GM12878 (cell line): Measurements from ENCODE around the gene EVA1A. TPM values are rescaled to one million over a fixed set of nuclear protein-coding genes. Genes with fewer than 3 reads are reported as not detected.

ENCODE experiments used
- ATAC-seq: fragments of 200-7000 bp; cut with Tn5 transposase; 3 replicates; pipeline ENCODE4 v1.9.1; 2020; ENCODE audit warnings: mild to moderate bottlenecking, moderate library complexity
- BruUV-seq: library from RNA; stranded (reverse); fragments of 400-500 nt; replicated peaks from 2 replicates; lab custom pipeline; 2021; lab: Mats Ljungman, UMichigan
- CTCF ChIA-PET: fragments of 300-600 bp; sonication (Branson Sonifier 250); formaldehyde crosslinking; extraction: SDS; loops from one replicate; lab custom pipeline; 2021; ENCODE audit warnings: inconsistent platforms; lab: Yijun Ruan, JAX
- POLR2A ChIA-PET: fragments of 350-600 bp; formaldehyde crosslinking; extraction: SDS; loops from one replicate; lab custom pipeline; 2021; ENCODE audit warnings: inconsistent platforms; lab: Charles Lee
- RAD21 ChIA-PET: fragments of 300-600 bp; sonication (Branson Sonifier 250); formaldehyde crosslinking; loops from one replicate; lab custom pipeline; 2023; ENCODE audit warnings: antibody characterized with exemption; ENCODE audit not compliant: unreplicated experiment; lab: Charles Lee
- SMC1A ChIA-PET: fragments of 300-600 bp; sonication (Branson Sonifier 250); formaldehyde crosslinking; loops from one replicate; lab custom pipeline; 2023; ENCODE audit not compliant: unreplicated experiment, uncharacterized antibody; lab: Charles Lee
- DNase-seq: peaks from one replicate; pipeline ENCODE4 v3.0.0-alpha.2; 2011; ENCODE audit warnings: low read depth, low spot score
- FAIRE-seq: peaks from 3 replicates; lab custom pipeline; 2011; peaks lifted over from hg19 to GRCh38; lab: Jason Lieb, UNC
- H2AFZ ChIP-seq: 2 replicates; pipeline ENCODE4 v1.6.0; 2011; ENCODE audit warnings: low read depth, low read length, control low read depth; ENCODE audit not compliant: control insufficient read depth
- H3K27ac ChIP-seq: 2 replicates; pipeline ENCODE4 v1.5.1; 2011; ENCODE audit warnings: control low read depth; ENCODE audit not compliant: control insufficient read depth, insufficient read depth
- H3K27me3 ChIP-seq, 2 experiments: replicated peaks in 1 of 2; 2 replicates each; pipeline versions ENCODE4 v1.6.0 to v1.6.1; 2011; ENCODE audit warnings: low read length in 1 of 2; ENCODE audit not compliant: control insufficient read depth in 2 of 2, insufficient read depth in 2 of 2
- H3K36me3 ChIP-seq, 2 experiments: 2 replicates each; pipeline ENCODE4 v1.5.1; 2011; ENCODE audit warnings: low read length in 1 of 2; ENCODE audit not compliant: control insufficient read depth in 2 of 2, insufficient read depth in 2 of 2
- H3K4me1 ChIP-seq: 2 replicates; pipeline ENCODE4 v1.6.1; 2011; ENCODE audit warnings: mild to moderate bottlenecking, low read length, moderate library complexity, mixed read lengths; ENCODE audit not compliant: control insufficient read depth, insufficient read depth
- H3K4me2 ChIP-seq: 2 replicates; pipeline ENCODE4 v1.6.0; 2011; ENCODE audit warnings: control low read depth; ENCODE audit not compliant: control insufficient read depth, insufficient read depth
- H3K4me3 ChIP-seq: fragments of 200-600 bp; sonication (generic); 2 replicates; pipeline ENCODE4 v1.5.1; 2016
- H3K79me2 ChIP-seq: 2 replicates; pipeline ENCODE4 v1.6.0; 2011; ENCODE audit warnings: low read length; ENCODE audit not compliant: control insufficient read depth, insufficient read depth
- H3K9ac ChIP-seq: 2 replicates; pipeline ENCODE4 v1.8.0; 2011; ENCODE audit warnings: low read length, control low read depth, mixed read lengths; ENCODE audit not compliant: control insufficient read depth, insufficient read depth
- H3K9me3 ChIP-seq: replicated peaks from 3 replicates; pipeline ENCODE4 v1.5.1; 2011; ENCODE audit warnings: mild to moderate bottlenecking, low read length; ENCODE audit not compliant: control insufficient read depth, insufficient read depth
- H4K20me1 ChIP-seq: 2 replicates; pipeline ENCODE4 v1.6.0; 2011; ENCODE audit not compliant: control insufficient read depth, insufficient read depth
- CREB1 ChIP-seq: IDR thresholded peaks from 2 replicates; pipeline ENCODE4 v1.6.1; 2012; ENCODE audit warnings: low read depth, mild to moderate bottlenecking, inconsistent platforms
- HDAC2 ChIP-seq: fragments of 200-600 bp; sonication (generic); IDR thresholded peaks from 2 replicates; pipeline ENCODE4 v1.6.1; 2017
- NFIC ChIP-seq: IDR thresholded peaks from 2 replicates; pipeline ENCODE4 v1.6.1; 2012; ENCODE audit warnings: low read depth, mild to moderate bottlenecking, inconsistent platforms, low read length, moderate library complexity
- PKNOX1 ChIP-seq: fragments of 450-650 bp; IDR thresholded peaks from 2 replicates; pipeline ENCODE4 v1.6.1; 2016; ENCODE audit warnings: mild to moderate bottlenecking
- SREBF2 ChIP-seq: IDR thresholded peaks from 2 replicates; pipeline ENCODE4 v1.6.1; 2012; ENCODE audit warnings: mild to moderate bottlenecking, low read length
- STAT3 ChIP-seq: IDR thresholded peaks from 2 replicates; pipeline ENCODE4 v1.6.1; 2011; ENCODE audit warnings: low read depth, low read length, improper control_type of control experiment
- TBL1XR1 ChIP-seq: IDR thresholded peaks from 2 replicates; pipeline ENCODE4 v1.6.1; 2012; ENCODE audit warnings: low read depth, low read length, improper control_type of control experiment
- TCF3 ChIP-seq: IDR thresholded peaks from 2 replicates; pipeline ENCODE4 v1.6.1; 2012; ENCODE audit warnings: low read depth, mild to moderate bottlenecking, low read length, borderline replicate concordance; ENCODE audit not compliant: insufficient read depth
- ZBTB11 ChIP-seq: fragments of 450-650 bp; formaldehyde crosslinking; IDR thresholded peaks from 2 replicates; pipeline ENCODE4 v1.5.0; 2022; ENCODE audit warnings: mild to moderate bottlenecking, missing genetic modification characterization
- ZNF622 ChIP-seq: fragments of 450-650 bp; IDR thresholded peaks from 2 replicates; pipeline ENCODE4 v1.6.1; 2017; ENCODE audit warnings: mild to moderate bottlenecking, inconsistent platforms
- WGBS: methylation state at CpG from one replicate; pipeline ENCODE4 v1.1.6; 2016; ENCODE audit warnings: low lambda C conversion rate; ENCODE audit not compliant: insufficient replicate concordance, insufficient coverage; ENCODE audit errors: missing lambda C conversion rate; 5-methylcytosine and 5-hydroxymethylcytosine counted together
- in situ Hi-C: fragments of 300-500 bp; cut with MboI; formaldehyde crosslinking; loops from 9 replicates; pipeline ENCODE4 v1.14.3; 2018; ENCODE audit warnings: mixed read lengths
- intact Hi-C: fragments of 100-400 bp; cut with micrococcal nuclease; formaldehyde crosslinking; loops from one replicate; pipeline ENCODE4 v1.14.2; 2022; ENCODE audit not compliant: unreplicated experiment
- polyA plus RNA-seq, 11 experiments: library from polyadenylated mRNA; depleted of rRNA in 4 of 11; unstranded in 6 of 11; stranded (reverse) in 5 of 11; fragments of >200 nt; fragmentation: Nextera tagmentation in 4 of 11; fragmentation: Illumina TruSeq in 1 of 11; extraction: Ambion mirVana in 4 of 11; extraction: Trizol in 1 of 11; gene quantifications; 1 replicate in 1 of 11; 2 replicates in 10 of 11; pipeline versions ENCODE4 v1.2.1 to v1.2.3, GENCODE V29; 2011 to 2016; ENCODE audit warnings: inconsistent platforms in 2 of 11, missing spikeins in 2 of 11, low read depth in 1 of 11
- total RNA-seq, 4 experiments: library from RNA; depleted of rRNA in 3 of 4; stranded (reverse); fragments of >200 nt in 3 of 4; fragmentation: Illumina TruSeq in 1 of 4; extraction: Trizol in 1 of 4; gene quantifications; 2 replicates each; pipeline versions ENCODE4 v1.2.1 to v1.2.3, GENCODE V29; 2013 to 2021

Gene EVA1A
- total and polyA plus RNA-seq, 10 of the 15 experiments (the other 5 are each of a cell fraction or from before 2014, with no cell fraction given) = 0.13 to 1.0 (median 0.34) TPM; not detected in 5

- no peak for TF ChIP-seq HDAC2
- no peak for TF ChIP-seq ZNF622
- TF ChIP-seq CREB1 = no peak
- TF ChIP-seq TCF3 = no peak
Measured at GRCh38 chr2:75570024-75570947, 9.5 kb upstream of the EVA1A start (continued).

GRCh38 chr2:75569546-75569945, 8.8 kb upstream of the EVA1A start:
- no peaks in the 10 kb centered on the region for H4K20me1 ChIP-seq
- intact Hi-C loops = no loop called here
- no peaks in the 10 kb centered on the region for H3K9me3 ChIP-seq
- H3K4me2 ChIP-seq = no peak overlapping the region
- no peaks in the 10 kb centered on the region; a peak in 1 of 4 replicates for H3K27me3 ChIP-seq
- WGBS = 43% methylated on average over 5 of the region's 5 CpGs
- no peak overlapping the region for H2AFZ ChIP-seq
- no peaks in the 10 kb centered on the region for H3K36me3 ChIP-seq
- ChIA-PET SMC1A (no interaction called here), CTCF (no interaction called here), POLR2A (no interaction called here), RAD21 (no interaction called here)
- no TSS peak for BruUV-seq
- DNase-seq (no peak), ATAC-seq (no peak), FAIRE-seq (no peak)
- H3K4me3 ChIP-seq = no peak overlapping the region
- H3K9ac ChIP-seq = no peak overlapping the region
- H3K27ac ChIP-seq = no peak overlapping the region
- H3K4me1 ChIP-seq = no peaks in the 10 kb centered on the region
- TF ChIP-seq PKNOX1 (no peak), SREBF2 (no peak), TBL1XR1 (no peak), STAT3 (no peak), ZBTB11 (CRISPR knock-in tag) (no peak), NFIC (no peak)
- no peaks in the 10 kb centered on the region for H3K79me2 ChIP-seq
- in situ Hi-C loops = no loop called here
